DMS114 treated with DMSO at 0.1 percent for 48 hours (cell line): ENCODE data around the gene CLIP3.
A peak's percentile ranks its signal among the peaks of the same experiment; 100 is the strongest.
"Not testable (repeated sequence)": the region's sequence is repeated elsewhere in the genome, so short reads cannot be mapped to it uniquely, and the experiment has no call there.

Source experiments
- DNase-seq: peaks from one replicate; lab custom pipeline; 2025; ENCODE audit not compliant: unreplicated experiment; lab: John Stamatoyannopoulos, UW

CLIP3 gene

DNA sequence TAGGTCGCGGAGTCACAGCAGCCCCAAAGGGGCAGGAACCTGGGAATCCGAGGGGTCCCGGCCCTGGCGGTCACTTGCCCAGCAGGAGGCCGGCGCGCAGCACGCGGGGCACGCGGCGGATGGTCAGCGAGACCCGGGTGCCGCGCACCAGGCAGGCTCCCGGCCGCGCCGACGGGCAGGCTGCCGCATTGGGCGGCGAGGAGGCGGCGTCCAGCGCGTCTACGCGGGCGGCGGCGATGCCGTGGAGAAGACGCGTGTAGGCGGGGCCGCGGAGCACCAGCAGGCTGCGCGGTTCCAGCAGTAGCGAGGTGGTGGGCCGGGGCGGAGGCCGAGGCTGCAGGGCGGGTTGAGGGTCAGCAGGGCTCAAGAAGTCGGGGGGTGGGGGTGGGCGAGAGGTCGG lies 23.5 kb downstream of the CLIP3 start:
- DNase-seq, result peak; percentile 43

DNA sequence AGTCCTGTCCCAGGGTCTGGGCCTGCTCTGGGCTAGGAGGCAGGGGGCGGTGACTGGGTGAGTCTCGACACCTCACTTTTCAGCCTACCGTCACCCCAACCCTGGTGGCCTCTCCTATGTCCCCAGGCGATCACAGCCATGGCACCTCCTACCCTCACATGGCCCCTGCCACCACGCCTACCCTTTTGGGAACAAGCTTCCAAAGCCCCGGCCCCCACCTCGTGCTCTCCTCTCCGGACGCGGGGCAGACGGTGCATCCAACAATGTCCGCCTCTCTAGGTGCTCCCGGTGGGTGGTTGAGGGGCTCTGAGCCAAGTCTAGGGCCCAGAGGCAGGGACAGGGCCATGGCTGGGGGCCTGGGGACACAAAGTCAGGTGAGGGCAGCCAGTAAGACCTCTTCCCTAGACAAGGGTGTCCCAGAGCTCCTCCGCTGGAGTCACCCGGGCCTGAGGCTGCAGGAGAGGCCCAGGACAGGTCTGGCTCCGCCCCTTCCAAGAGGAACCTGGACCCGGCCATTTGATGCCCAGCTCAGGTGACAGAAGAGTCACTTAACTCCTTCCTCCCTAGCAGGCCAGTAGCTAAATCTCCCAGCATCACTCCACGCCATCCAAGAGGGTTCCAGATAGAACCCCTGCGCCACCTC lies 24.2 kb downstream of the CLIP3 start, which contains the start of gene SYNE4:
Gene SYNE4, minus strand, starts transcription at position 478 of the 643 bp plus-strand sequence. Its CDS starts 132 bp downstream, at position 346.
- no peak for DNase-seq

DNA sequence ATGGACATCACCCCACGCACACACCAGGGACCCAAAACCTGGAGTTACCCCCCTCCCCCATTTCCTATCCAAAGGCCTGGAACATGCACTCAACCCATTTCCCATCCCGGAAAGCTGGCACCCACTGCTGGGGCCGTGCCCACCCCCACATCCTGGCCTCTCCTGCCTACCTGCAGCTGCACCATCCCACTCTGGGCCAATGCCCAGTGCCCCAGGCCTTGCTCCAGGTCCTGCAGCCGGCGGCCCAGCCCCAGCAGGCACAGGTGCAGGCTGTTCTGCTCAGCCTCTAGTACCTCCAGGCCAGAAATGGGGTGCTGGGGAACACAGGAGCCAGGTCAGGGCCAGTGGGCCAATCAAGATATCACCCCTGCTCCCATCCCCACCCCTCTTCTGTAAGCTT lies 25.7 kb downstream of the CLIP3 start:
- no peak for DNase-seq

DNA sequence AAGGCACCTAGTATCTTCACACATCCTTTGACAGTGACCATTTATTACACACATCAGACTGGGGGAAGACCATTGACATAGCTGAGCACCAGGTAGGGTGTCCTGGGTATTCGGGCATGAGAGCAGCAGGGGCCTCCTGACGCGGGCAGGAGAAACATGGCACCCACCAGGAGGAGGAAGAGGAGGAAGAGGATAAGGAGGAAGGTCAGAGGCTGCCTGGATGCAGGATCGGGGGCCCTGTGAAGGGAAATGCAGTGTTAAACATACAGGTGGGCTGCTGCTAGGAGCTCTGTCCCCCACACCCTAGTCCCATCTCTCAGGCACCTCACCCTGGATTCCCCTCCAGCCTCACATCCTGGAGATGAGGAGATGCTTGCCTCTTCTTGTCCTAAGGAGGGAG lies 29.4 kb downstream of the CLIP3 start:
- no peak for DNase-seq

DNA sequence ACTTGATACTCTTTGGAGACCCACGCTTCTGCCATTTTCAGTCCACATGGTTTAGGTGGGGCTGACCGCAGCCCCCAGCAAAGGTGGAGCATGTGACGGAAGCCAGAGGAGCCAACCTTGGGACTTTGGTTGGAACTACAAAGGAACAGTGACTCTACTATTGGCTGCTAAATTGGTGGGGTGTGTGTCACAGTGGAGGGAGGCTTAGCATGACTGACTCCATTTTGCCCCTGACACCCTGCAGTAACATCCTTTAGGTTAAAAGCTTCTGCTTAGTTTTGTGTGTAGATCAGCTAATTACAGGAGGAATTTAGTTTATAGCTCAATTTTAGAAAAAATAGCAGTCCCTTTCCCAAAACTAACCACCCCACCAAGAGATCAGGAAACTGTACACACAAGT lies 31.1 kb downstream of the CLIP3 start:
- no peak for DNase-seq

DNA sequence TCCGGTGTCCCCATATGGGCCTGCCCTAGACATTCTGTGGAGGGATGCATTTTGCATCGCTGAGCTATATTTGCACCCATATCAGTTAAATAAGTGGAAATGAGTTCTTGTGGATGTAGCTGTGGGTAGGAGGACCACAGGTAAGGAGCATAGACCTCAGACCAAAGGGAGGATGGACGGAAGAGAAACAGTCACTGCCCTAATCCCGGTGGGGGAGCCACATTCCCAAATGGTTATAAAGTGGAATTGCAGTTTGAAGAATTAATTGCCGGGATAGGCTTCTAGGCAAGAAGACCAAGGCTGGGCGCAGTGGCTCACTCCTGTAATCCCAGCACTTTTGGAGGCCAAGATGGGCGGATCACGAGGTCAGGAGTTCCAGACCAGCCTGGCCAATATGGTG lies 35.9 kb downstream of the CLIP3 start:
- no peak for DNase-seq

DNA sequence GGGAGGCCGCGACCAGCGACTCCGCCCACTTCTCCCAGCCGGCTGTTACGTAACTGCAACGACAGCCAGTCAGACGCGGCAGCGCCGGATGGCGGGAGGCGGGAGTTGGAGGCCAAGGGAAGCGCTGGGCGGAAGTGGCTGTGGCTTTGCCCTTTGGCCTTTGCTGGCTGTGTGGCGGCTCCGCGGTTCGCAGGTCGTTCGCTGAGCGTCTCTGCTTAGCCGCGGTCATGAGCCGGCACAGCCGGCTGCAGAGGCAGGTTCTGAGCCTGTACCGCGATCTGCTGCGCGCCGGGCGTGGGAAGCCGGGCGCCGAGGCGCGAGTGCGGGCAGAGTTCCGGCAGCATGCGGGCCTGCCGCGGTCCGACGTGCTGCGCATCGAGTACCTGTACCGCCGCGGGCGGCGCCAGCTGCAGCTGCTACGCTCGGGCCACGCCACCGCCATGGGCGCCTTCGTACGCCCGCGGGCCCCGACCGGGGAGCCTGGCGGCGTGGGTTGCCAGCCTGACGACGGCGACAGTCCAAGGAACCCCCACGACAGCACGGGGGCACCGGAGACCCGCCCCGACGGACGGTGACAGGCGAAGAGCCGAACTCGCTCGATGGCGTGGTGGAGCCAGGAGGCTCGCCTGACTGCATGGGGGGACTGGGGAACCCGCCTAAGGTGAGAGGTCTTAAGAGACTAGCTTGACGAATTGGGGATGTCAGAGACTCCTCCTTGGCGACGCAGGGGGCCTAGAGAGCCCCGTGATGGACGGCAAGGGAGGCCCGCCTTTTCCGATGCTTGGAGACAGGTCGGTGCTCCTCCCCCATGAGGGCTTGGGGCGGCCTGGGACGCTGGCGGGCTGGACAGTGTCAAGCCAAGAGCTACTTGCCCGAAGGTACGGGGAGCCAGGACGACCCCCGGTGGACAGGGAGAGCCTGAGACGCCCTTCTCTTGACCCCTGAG lies 37.4 kb downstream of the CLIP3 start, which contains the start of gene SDHAF1:
Gene SDHAF1, plus strand, starts transcription at position 141 of the 946 bp plus-strand sequence. Its CDS starts 87 bp downstream, at position 228.
- peak; percentile 93 for DNase-seq

DNA sequence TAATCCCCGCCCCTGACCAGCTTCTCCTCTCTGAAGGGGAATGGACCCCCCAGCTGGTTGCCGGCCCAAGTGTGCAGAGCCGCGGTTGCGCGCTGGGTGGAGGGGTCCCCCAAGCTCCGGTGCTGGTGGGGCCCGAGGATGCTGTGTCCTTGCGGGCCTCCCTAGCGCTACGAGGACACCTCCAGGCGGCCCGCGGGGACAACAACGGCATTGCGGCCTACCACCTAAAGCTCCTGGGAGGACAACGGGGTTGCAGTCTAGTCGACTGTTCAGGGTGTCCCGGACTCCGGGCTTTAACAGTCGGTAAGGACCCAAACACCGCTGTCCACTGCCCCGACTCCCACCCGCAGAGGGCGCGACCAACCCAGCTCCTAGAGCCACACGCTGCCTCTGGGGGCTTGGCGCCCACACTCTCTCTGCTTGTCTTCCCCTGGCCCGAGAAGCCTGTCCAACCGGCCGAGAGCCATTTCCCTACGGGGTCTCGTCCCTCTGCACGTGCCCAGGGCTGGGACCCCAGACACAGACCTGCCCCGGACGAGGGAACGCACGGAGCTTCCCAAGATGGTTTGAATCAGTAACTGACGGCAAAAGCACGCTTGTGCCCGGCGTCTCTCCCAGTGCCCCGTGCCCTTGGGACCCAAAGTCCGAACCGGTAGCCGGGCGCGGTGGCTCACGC lies 38.6 kb downstream of the CLIP3 start:
- DNase-seq, result peak; percentile 18

DNA sequence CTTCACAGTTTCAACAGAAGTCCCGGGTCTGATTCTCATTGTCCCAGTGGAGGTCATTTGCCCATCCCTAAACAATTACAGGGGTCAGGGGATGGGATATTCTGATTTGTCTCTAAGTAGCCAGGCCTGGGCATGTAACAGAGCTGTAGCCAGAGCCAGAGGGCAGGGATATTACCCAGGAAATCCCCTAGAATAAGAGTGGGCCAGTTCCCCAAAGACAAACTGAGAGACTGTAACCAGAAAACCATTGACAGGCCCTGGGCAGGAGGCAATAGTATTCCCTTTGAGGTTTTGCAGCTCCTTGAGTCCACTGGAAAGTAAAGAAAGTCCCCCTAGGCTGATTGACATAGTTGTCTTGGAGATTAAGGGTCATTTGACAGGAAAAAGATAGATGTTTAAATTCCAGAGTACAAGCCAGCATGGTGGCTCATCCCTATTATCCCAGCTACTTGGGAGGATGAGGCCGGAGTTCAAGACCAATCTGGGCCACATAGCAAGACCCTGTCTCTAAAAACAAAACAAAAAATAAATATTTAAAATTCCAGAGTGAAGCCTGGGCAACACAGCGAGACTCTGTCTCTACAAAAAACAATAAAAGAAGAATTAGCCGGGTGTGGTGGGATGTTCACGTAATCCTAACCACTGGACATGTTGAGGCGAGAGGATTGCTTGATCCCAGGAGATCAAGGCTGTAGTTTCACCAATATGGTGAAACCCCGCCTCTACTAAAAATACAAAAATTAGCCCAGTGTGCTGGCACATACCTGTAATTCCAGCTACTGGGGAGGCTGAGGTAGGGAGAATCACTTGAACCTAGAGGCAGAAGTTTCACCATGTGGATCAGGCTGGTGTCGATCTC lies 39.5 kb downstream of the CLIP3 start:
- no peak for DNase-seq

DNA sequence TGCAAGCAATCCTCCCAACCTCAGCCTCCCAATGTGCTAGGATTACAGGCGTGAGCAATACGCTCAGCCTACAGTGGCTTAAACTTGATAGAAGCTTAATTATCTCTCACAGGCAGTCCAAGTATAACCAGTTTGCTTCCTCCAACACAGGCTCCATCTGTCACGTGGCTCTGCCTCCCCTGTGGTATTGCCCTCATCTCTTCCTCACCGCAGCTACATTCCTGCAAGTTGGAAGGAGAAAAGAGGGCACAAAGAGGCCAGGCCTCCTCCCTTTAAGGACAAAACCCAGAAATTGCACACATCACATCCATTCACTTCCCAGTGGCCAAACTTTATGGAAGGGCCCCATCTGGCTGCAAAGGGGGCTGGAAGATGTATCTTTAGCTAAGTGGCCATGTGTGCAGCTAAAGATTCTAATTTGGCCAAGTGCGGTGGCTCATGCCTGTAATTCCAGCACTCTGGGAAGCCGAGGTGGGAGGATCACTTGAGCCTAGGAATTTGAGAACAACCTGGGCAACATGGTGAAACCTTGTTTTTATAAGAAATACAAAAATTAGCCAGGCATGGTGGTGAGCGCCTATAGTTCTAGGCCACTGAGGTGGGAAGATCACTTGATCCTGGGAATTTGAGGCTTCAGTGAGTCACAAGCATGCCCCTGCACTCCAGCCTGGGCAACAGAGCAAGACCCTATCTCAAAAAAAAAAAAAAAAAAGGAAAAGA lies 40.8 kb downstream of the CLIP3 start:
- no peak for DNase-seq

DNA sequence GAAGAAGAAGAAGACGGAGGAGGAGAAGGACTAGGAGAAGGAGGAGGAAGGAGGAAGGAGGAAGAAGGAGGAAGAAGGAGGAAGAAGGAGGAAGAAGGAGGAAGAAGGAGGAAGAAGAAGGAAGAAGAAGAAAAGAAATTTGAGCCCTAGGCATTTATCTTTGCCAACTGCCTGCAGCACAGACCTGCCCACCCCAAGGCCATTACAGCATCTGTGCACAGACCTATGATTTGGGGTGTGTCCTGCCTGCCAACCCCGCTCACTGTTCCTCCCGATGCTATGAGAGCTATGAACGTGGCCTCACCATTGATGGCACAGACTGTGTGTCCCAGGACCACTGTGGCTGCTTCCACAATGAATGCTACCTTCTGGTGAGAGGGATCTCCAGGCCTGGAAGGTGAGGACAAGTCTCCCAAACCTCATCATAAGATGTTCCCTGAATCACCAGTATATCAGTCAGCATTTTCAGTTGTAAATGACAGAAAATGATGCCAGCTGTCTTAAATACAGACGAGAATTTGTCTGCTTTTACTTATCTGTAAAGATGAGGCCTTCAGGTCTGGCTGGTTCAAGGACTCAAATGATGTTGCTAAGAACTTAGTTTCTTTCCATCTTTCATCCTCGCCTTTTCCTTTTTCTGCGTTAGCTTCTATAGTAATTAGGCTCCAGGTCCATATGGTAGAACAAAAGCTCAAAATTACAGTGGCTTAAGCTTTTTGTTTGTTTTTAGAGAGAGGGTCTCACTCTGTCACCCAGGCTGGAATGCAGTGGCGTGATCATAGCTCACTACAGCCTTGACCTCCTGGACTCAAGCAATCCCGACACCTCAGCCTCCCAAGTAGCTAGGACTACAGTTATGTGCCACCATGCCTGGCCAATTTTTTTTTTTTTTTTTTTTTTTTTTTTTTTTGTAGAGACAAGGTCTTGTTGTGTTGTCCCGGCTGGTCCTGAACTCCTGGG lies 41.6 kb downstream of the CLIP3 start:
- no peak for DNase-seq

DNA sequence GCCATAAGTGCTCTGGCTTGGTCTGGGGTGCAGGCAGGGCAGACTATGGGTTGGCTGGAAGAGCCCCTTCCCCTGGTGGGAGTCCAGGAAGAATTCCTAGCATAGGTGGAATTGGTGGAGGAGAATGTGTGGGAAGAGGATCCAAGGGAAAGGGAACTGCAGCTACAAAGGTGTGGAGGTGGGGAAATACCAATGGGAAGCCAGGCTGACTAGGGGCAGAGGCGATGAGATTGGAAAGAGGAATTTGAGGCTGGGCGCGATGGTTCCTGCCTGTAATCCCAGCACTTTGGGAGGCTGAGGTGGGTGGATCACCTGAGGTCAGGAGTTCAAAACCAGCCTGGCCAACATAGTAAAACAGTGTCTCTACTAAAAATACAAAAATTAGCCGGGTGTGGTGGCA lies 42.5 kb downstream of the CLIP3 start:
- DNase-seq, result no peak

DNA sequence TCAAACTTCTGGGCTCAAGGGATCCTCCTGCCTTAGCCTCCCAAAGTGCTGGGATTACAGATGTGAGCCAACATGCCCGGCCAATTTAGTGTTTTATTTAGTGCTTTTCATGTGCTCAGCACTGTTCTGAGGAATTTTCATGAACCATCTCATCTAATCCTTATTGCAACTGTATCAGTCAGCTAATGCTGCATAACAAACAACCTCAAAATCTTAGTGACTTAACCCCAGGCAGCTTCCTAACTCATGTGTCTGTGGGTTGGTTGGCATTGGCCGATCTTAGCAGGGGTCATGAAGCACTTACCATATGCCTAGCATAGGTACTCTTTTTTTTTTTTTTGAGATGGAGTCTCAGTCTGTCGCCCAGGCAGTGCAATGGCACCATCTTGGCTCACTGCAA lies 43.8 kb downstream of the CLIP3 start:
- DNase-seq, result no peak

DNA sequence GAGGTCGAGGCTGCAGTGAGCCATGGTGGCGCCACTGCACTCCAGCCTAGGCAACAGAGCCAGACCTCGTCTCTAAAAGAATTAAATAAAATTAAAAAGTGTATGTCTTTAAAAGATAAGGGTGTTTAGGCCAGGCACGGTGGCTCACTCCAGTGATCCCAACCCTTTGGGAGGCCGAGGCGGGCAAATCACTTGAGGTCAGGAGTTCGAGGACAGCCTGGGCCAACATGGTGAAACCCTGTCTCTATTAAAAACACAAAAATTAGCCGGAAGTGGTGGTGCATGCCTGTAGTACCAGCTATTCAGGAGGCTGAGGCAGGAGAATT lies 45.1 kb downstream of the CLIP3 start:
- DNase-seq, result no peak

DNA sequence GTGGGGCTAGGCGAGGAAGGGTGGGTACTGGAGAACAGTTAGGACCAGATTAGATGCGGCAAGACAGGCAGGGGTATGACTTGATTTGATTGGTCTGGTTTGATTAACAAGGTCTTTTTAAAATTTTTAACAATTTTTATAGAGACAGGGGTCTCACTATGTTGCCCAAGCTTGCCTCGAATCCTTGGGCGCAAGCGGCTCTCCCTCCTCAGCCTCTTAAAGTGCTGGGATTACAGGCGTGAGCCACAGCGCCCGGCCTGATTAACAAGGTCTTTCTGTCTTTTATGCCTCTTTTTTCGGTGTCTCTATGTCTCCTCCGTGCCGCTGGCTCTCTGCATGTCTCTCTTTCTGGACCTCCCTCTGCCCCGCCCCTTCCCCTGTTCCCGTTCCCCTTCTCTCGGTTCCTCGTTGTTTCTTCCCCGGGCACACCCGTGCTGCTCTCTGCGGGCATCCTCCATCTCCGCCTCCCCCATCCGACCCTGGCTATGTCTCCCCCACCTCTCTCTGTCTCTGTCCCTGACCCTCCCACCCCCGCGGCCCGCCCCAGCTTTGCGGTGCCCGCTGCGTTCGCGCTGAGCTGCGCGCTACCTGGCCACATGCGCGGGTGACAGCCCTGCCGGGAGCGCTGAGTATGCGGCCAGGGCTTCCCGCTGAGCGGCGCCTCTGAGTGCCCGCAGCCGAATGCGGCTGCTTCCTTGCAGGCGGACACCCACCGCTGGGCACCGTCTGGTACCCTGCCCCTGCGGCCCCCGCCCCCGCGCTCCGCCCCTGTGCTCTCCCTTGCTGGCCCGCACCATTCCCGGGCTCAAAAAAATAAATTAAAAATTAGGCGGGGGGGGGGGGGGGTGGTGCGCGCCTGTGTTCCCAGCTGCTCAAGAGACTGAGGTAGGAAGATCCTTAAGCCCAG lies 45.8 kb downstream of the CLIP3 start:
- peak; percentile 70 for DNase-seq

DNA sequence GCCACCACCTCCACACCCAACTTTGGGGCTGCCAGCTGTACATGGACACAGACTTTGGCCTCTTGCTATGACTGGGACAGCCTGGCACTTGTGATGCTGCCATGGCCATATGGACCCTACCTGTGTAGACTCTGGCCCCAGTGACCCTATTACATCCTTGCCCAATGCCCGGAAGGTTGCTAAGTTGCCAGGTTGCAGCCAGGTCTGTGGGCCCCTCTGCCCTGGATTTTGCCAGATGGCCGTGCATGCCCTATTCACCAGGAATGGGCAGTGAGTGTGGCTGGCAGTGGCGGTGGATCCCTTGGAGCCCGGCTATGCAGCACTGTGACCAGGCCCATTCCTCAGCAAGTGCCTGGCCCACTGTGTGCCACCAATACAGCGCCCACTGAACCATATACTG lies 46.6 kb downstream of the CLIP3 start:
- no peak for DNase-seq

DNA sequence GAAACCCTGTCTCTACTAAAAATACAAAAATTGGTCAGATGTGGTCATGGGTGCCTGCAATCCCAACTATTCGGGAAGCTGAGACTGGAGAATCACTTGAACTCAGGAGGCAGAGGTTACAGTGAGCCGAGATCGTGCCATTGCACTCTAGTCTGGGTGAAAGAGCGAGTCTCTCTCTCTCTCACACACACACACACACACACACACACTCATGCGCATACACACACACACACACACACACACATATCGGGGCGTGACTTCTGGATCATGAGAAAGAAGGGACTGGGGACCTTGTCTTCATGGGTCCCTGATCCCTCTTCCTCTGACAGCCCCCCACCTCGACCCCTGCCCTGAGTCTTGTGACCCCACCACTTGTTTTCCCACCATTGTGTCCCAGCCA lies 49.5 kb downstream of the CLIP3 start:
- DNase-seq, result no peak

DNA sequence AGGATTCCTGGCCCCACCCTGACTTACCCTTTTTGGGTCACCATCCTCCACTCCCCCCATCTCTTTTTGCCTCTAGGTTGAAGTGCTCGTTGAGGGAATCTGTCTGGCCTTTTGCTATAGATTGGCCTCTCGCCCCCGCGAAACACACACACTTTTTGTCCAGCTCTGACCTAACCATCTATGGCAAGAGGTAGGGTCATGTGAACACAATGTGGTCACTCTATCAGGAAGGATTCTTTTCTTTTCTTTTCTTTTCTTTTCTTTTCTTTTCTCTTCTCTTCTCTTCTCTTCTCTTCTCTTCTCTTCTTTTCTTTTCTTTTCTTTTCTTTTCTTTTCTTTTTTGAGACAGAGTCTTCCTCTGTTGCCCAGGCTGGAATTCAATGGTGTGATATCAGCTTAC lies 51.7 kb downstream of the CLIP3 start:
- DNase-seq, result not testable (repeated sequence)
